ENCODE data around the gene STPG2.
"Not testable (repeated sequence)": the region's sequence is repeated elsewhere in the genome, so short reads cannot be mapped to it uniquely, and the experiment has no call there.

The STPG2 gene

GRCh38 chr4:97605932-97606331 lies 537.3 kb downstream of the STPG2 start:
- DNase-seq: no peak

- no peak for DNase-seq
These were observed 550.0 kb downstream of the STPG2 start for GRCh38 chr4:97593248-97593647.

GRCh38 chr4:97590266-97590665 lies 553.0 kb downstream of the STPG2 start:
- DNase-seq: no peak

- no peak for DNase-seq
These were observed 553.6 kb downstream of the STPG2 start for GRCh38 chr4:97589481-97590196.

GRCh38 chr4:97587912-97588311 lies 555.4 kb downstream of the STPG2 start:
- no peak for DNase-seq

- DNase-seq: no peak
These were observed 558.0 kb downstream of the STPG2 start for GRCh38 chr4:97585274-97585673.

GRCh38 chr4:97582890-97583289 lies 560.4 kb downstream of the STPG2 start:
- no peak for DNase-seq

GRCh38 chr4:97577004-97577403 lies 566.3 kb downstream of the STPG2 start:
- no peak for DNase-seq

- DNase-seq: no peak
These were observed 583.3 kb downstream of the STPG2 start for GRCh38 chr4:97560009-97560408.

GRCh38 chr4:97558204-97558778 lies 585.0 kb downstream of the STPG2 start:
- no peak for DNase-seq

- not testable (repeated sequence) for DNase-seq
These were observed 592.6 kb downstream of the STPG2 start for GRCh38 chr4:97550637-97551036.

- DNase-seq: no peak
These were observed 594.2 kb downstream of the STPG2 start for GRCh38 chr4:97548943-97549583.

- DNase-seq: no peak
These were observed 595.1 kb downstream of the STPG2 start for GRCh38 chr4:97548186-97548585.

GRCh38 chr4:97531351-97531750 lies 611.9 kb downstream of the STPG2 start:
- no peak for DNase-seq

- DNase-seq: no peak
These were observed 612.6 kb downstream of the STPG2 start for GRCh38 chr4:97530676-97531075.

GRCh38 chr4:97525236-97525635 lies 618.0 kb downstream of the STPG2 start:
- no peak for DNase-seq

GRCh38 chr4:97517939-97518338 lies 625.3 kb downstream of the STPG2 start:
- DNase-seq: no peak

- no peak for DNase-seq
These were observed 629.4 kb downstream of the STPG2 start for GRCh38 chr4:97513917-97514316.
